ENCODE data around the gene A4GALT. TPM values are rescaled to one million over a fixed set of nuclear protein-coding genes. Genes with fewer than 3 reads are reported as not detected.
"Not testable (repeated sequence)": the region's sequence is repeated elsewhere in the genome, so short reads cannot be mapped to it uniquely, and the experiment has no call there.

A4GALT gene
- total and polyA plus RNA-seq, 2 donors from 2014 or later, result 76.2 to 186 TPM

GRCh38 chr22:42742940-42743339 is 22.3 kb upstream of the A4GALT start:
- DNase-seq (no peak), FAIRE-seq (no peak)
- no peaks in the 10 kb centered on the region for H3K4me1 ChIP-seq (ENCODE audit: control insufficient read depth in 2 of 3, insufficient read depth in 2 of 3, low read depth in 1 of 3, low read length in 3 of 3)
- TF ChIP-seq, protein P1, sequence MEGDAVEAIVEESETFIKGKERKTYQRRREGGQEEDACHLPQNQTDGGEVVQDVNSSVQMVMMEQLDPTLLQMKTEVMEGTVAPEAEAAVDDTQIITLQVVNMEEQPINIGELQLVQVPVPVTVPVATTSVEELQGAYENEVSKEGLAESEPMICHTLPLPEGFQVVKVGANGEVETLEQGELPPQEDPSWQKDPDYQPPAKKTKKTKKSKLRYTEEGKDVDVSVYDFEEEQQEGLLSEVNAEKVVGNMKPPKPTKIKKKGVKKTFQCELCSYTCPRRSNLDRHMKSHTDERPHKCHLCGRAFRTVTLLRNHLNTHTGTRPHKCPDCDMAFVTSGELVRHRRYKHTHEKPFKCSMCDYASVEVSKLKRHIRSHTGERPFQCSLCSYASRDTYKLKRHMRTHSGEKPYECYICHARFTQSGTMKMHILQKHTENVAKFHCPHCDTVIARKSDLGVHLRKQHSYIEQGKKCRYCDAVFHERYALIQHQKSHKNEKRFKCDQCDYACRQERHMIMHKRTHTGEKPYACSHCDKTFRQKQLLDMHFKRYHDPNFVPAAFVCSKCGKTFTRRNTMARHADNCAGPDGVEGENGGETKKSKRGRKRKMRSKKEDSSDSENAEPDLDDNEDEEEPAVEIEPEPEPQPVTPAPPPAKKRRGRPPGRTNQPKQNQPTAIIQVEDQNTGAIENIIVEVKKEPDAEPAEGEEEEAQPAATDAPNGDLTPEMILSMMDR (IDR thresholded peaks at IDR 0.05; ENCODE audit: borderline replicate concordance, extremely low read depth, insufficient read depth), result no peak
- no peak overlapping the region for H3K4me3 ChIP-seq (ENCODE audit: low read length in 3 of 3)
- H3K36me3 ChIP-seq (ENCODE audit: control insufficient read depth in 2 of 3, insufficient read depth in 3 of 3, low read length in 3 of 3), result no peaks in the 10 kb centered on the region
- intact Hi-C loops (cut with DNase I), result no loop called here
- no peaks in the 10 kb centered on the region for H3K9me3 ChIP-seq (ENCODE audit: control insufficient read depth in 2 of 3, insufficient read depth in 1 of 3, low read length in 3 of 3)
- H3K9ac ChIP-seq (ENCODE audit: low read length in 3 of 3), result no peak overlapping the region
- no peaks in the 10 kb centered on the region for H3K27me3 ChIP-seq (ENCODE audit: control insufficient read depth, insufficient read depth, low read length)
- peak overlapping the region; percentile 26 to 43 for H3K27ac ChIP-seq (ENCODE audit: low read depth in 2 of 2, low read length in 2 of 2)

DNA sequence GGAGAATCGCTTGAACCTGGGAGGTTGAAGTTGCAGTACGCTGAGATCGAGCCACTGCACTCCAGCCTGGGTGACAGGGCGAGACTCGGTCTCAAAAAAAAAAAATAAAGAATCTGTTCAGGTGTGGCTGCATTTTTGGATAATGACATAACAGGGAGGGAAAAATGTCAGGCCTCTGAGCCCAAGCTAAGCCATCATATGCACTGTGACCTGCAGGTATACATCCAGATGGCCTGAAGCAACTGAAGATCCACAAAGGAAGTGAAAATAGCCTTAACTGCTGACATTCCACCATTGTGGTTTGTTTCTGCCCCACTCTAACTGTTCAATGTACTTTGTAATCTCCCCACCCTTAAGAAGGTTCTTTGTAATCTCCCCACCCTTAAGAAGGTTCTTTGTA is 19.6 kb upstream of the A4GALT start:
- H3K9me3 ChIP-seq (ENCODE audit: control insufficient read depth in 2 of 3, insufficient read depth in 1 of 3, low read length in 3 of 3); H3K9ac ChIP-seq (ENCODE audit: low read length in 3 of 3); FAIRE-seq; H3K4me1 ChIP-seq (ENCODE audit: control insufficient read depth in 2 of 3, insufficient read depth in 2 of 3, low read depth in 1 of 3, low read length in 3 of 3); H3K4me3 ChIP-seq (ENCODE audit: low read length in 3 of 3); H3K27me3 ChIP-seq (ENCODE audit: control insufficient read depth, insufficient read depth, low read length); DNase-seq; H3K27ac ChIP-seq (ENCODE audit: low read depth in 2 of 2, low read length in 2 of 2); intact Hi-C loops (cut with DNase I); H3K36me3 ChIP-seq (ENCODE audit: control insufficient read depth in 2 of 3, insufficient read depth in 3 of 3, low read length in 3 of 3): not testable (repeated sequence)

DNA sequence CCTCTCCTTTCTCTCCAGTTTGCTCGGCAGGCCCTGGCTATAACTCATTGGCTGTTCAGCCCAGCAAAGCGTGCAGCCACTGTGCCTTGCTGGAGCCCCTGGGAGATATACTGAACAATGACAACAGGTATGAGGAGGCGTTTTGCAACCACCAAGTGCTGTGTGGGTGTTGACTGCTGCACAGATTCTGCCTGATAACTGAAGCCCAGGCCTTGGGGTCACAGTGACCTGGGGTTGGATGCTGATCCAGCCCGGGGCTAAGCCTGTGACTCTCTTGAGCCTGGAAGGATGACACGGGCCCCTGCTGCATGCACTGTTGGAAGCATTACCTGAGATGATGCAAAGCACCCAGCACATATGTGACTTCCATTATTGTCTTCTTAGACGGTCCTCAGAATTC is 13.7 kb upstream of the A4GALT start:
- no peaks in the 10 kb centered on the region for H3K9me3 ChIP-seq (ENCODE audit: control insufficient read depth in 2 of 3, insufficient read depth in 1 of 3, low read length in 3 of 3)
- no peak overlapping the region for H3K4me3 ChIP-seq (ENCODE audit: low read length in 3 of 3)
- H3K27ac ChIP-seq (ENCODE audit: low read depth in 2 of 2, low read length in 2 of 2), result no peak overlapping the region
- TF ChIP-seq, protein P1 (IDR thresholded peaks at IDR 0.05; ENCODE audit: borderline replicate concordance, extremely low read depth, insufficient read depth), result no peak
- no peak for FAIRE-seq
- intact Hi-C loops (cut with DNase I), result no loop called here
- no peaks in the 10 kb centered on the region for H3K36me3 ChIP-seq (ENCODE audit: control insufficient read depth in 2 of 3, insufficient read depth in 3 of 3, low read length in 3 of 3)
- no peak for DNase-seq
- no peak overlapping the region for H3K9ac ChIP-seq (ENCODE audit: low read length in 3 of 3)
- no peaks in the 10 kb centered on the region for H3K27me3 ChIP-seq (ENCODE audit: control insufficient read depth, insufficient read depth, low read length)
- H3K4me1 ChIP-seq (ENCODE audit: control insufficient read depth in 2 of 3, insufficient read depth in 2 of 3, low read depth in 1 of 3, low read length in 3 of 3), result no peaks in the 10 kb centered on the region

DNA sequence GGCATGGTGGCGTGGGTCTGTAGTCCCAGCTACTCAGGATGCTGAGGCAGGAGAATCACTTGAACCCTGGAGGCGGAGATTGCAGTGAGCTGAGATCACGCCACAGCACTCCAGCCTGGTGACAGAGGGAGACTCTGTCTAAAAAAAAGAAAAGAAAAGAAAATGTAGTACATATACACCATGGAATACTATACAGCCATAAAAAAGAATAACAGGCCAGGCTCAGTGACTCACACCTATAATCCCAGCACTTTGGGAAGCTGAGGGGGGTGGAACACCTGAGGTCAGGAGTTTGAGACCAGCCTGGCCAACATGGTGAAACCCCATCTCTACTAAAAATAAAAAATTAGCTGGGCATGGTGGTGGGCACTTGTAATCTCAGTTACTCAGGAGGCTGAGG is 12.7 kb upstream of the A4GALT start:
- DNase-seq; FAIRE-seq; intact Hi-C loops (cut with DNase I); H3K4me1 ChIP-seq (ENCODE audit: control insufficient read depth in 2 of 3, insufficient read depth in 2 of 3, low read depth in 1 of 3, low read length in 3 of 3); H3K27ac ChIP-seq (ENCODE audit: low read depth in 2 of 2, low read length in 2 of 2); H3K4me3 ChIP-seq (ENCODE audit: low read length in 3 of 3); H3K9ac ChIP-seq (ENCODE audit: low read length in 3 of 3); H3K9me3 ChIP-seq (ENCODE audit: control insufficient read depth in 2 of 3, insufficient read depth in 1 of 3, low read length in 3 of 3); H3K27me3 ChIP-seq (ENCODE audit: control insufficient read depth, insufficient read depth, low read length); H3K36me3 ChIP-seq (ENCODE audit: control insufficient read depth in 2 of 3, insufficient read depth in 3 of 3, low read length in 3 of 3): not testable (repeated sequence)

DNA sequence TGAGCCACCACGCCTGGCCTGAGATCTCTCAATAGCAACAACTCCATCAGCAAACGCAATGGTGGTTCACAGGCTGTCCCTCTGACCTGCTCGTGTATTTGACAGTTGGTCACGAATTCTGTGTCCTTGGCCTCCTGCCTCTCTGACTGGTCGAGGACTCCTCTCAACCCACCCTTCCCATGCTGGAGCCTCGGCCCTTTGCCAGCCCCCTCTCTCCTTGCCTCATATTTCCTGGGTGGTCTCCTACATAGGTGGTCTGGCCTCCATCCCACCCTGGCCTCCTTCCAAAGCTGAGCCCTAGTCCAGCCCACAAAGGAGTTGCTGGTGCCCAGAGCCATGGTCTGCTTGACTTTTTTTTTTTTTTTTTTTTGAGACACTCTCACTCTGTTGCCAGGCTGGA is 11.4 kb upstream of the A4GALT start:
- Histone ChIP-seq H3K9me3 (ENCODE audit: control insufficient read depth in 2 of 3, insufficient read depth in 1 of 3, low read length in 3 of 3) (no peaks in the 10 kb centered on the region), H3K27me3 (ENCODE audit: control insufficient read depth, insufficient read depth, low read length) (no peaks in the 10 kb centered on the region), H3K27ac (ENCODE audit: low read depth in 2 of 2, low read length in 2 of 2) (no peak overlapping the region), H3K36me3 (ENCODE audit: control insufficient read depth in 2 of 3, insufficient read depth in 3 of 3, low read length in 3 of 3) (no peaks in the 10 kb centered on the region), H3K9ac (ENCODE audit: low read length in 3 of 3) (no peak overlapping the region), H3K4me1 (ENCODE audit: control insufficient read depth in 2 of 3, insufficient read depth in 2 of 3, low read depth in 1 of 3, low read length in 3 of 3) (no peaks in the 10 kb centered on the region), H3K4me3 (ENCODE audit: low read length in 3 of 3) (no peak overlapping the region)
- TF ChIP-seq, protein P1 (IDR thresholded peaks at IDR 0.05; ENCODE audit: borderline replicate concordance, extremely low read depth, insufficient read depth), result no peak
- FAIRE-seq, result no peak
- no peak for DNase-seq
- intact Hi-C loops (cut with DNase I), result no loop called here

Data from kidney (tissue), 14 donors.